ENCODE results near the gene CSMD2. TPM values are rescaled to one million over a fixed set of nuclear protein-coding genes. Genes with fewer than 3 reads are reported as not detected.

The CSMD2 gene
- total RNA-seq, 1 experiment from 2014 or later, result 0.22 TPM

GRCh38 chr1:33791251-33791650 lies 373.8 kb downstream of the CSMD2 start:
- no TSS peak for BruUV-seq (replicated peaks)
- H3K27ac ChIP-seq (ENCODE audit: low read depth, low read length), result no peak overlapping the region
- no peak overlapping the region for H3K4me3 ChIP-seq (replicated peaks in 1 of 2; ENCODE audit: low read depth in 1 of 2, low read length in 2 of 2)
- ChIA-PET RAD21 (ENCODE audit: low non-redundant PET in 1 of 2, low total read pairs in 2 of 2, uncharacterized antibody in 2 of 2, unreplicated experiment in 2 of 2) (no interaction called here), POLR2A (no interaction called here), CTCF (no interaction called here)
- H3K36me3 ChIP-seq (ENCODE audit: control insufficient read depth in 1 of 2, insufficient read depth in 2 of 2, low read length in 2 of 2), result no peaks in the 10 kb centered on the region
- no peaks in the 10 kb centered on the region for H3K9me3 ChIP-seq (ENCODE audit: control insufficient read depth in 1 of 2, insufficient read depth in 1 of 2, low read depth in 1 of 2, low read length in 2 of 2)
- no peak for DNase-seq (ENCODE audit: low read depth, low spot score)
- TF ChIP-seq CBX3 (IDR thresholded peaks at IDR 0.05; ENCODE audit: low read depth) (no peak), ELF1 (IDR thresholded peaks at IDR 0.05; ENCODE audit: borderline replicate concordance, low read depth) (no peak)
- H3K79me2 ChIP-seq (ENCODE audit: insufficient read depth, low read length), result no peaks in the 10 kb centered on the region
- intact Hi-C loops (cut with micrococcal nuclease), result no loop called here
- no peaks in the 10 kb centered on the region for H4K20me1 ChIP-seq (ENCODE audit: insufficient read depth)
- H3K4me1 ChIP-seq (ENCODE audit: control insufficient read depth in 1 of 2, insufficient read depth in 2 of 2, low read length in 2 of 2), result no peaks in the 10 kb centered on the region
- 0 out of 2 replicates have a peak, but pooled peaks cover 3% of the 10 kb centered on the region for H3K27me3 ChIP-seq (ENCODE audit: insufficient read depth, low read length)
- ATAC-seq, result no peak
- H2AFZ ChIP-seq (ENCODE audit: low read depth, low read length, poor library complexity, severe bottlenecking), result no peak overlapping the region
- H3K9me2 ChIP-seq (ENCODE audit: insufficient read depth), result no peaks in the 10 kb centered on the region
- no peak overlapping the region for H3K4me2 ChIP-seq (ENCODE audit: low read length)
- no peak overlapping the region for H3K9ac ChIP-seq (ENCODE audit: low read length)

- BruUV-seq (replicated peaks), result no TSS peak
- POLR2A ChIA-PET, result no interaction called here
- TF ChIP-seq CTCF (IDR thresholded peaks at IDR 0.05 in 2 of 3, conservative IDR thresholded peaks at IDR 0.05 in 1 of 3; ENCODE audit: borderline replicate concordance in 1 of 3, insufficient read depth in 1 of 3, low read depth in 2 of 3, low read length in 2 of 3) (no peak), POLR2AphosphoS5 (IDR thresholded peaks at IDR 0.05; ENCODE audit: low read depth, low read length) (no peak), RAD21 (IDR thresholded peaks at IDR 0.05; ENCODE audit: low read depth) (no peak), SRF (IDR thresholded peaks at IDR 0.05; ENCODE audit: low read depth) (no peak), JUND (IDR thresholded peaks at IDR 0.05) (no peak), EZH2phosphoT487 (IDR thresholded peaks at IDR 0.05; ENCODE audit: borderline replicate concordance) (no peak), SIN3A (IDR thresholded peaks at IDR 0.05; ENCODE audit: low read depth) (no peak), POLR2A (IDR thresholded peaks at IDR 0.05; ENCODE audit: borderline replicate concordance, extremely low read depth, insufficient read depth, insufficient read length) (no peak), CBX3 (IDR thresholded peaks at IDR 0.05; ENCODE audit: low read depth) (no peak), ZBTB33 (IDR thresholded peaks at IDR 0.05; ENCODE audit: extremely low read depth, insufficient replicate concordance, low read length) (no peak), YY1 (IDR thresholded peaks at IDR 0.05; ENCODE audit: extremely low read depth, insufficient replicate concordance, low read depth, low read length) (no peak), ATF3 (IDR thresholded peaks at IDR 0.05) (no peak), FOSL1 (IDR thresholded peaks at IDR 0.05; ENCODE audit: low read depth) (no peak), SP1 (IDR thresholded peaks at IDR 0.05; ENCODE audit: low read depth) (no peak), ZFX (IDR thresholded peaks at IDR 0.05) (no peak)
- intact Hi-C loops (cut with micrococcal nuclease), result no loop called here
- Histone ChIP-seq H3K27me3 (ENCODE audit: insufficient read depth, low read length) (peaks cover 8% of the 10 kb centered on the region), H2AFZ (ENCODE audit: low read depth, low read length, poor library complexity, severe bottlenecking) (no peak overlapping the region), H4K20me1 (ENCODE audit: insufficient read depth) (no peaks in the 10 kb centered on the region), H3K4me1 (ENCODE audit: control insufficient read depth in 1 of 2, insufficient read depth in 2 of 2, low read length in 2 of 2) (no peaks in the 10 kb centered on the region), H3K36me3 (ENCODE audit: control insufficient read depth in 1 of 2, insufficient read depth in 2 of 2, low read length in 2 of 2) (no peaks in the 10 kb centered on the region), H3K79me2 (ENCODE audit: insufficient read depth, low read length) (no peaks in the 10 kb centered on the region), H3K4me2 (ENCODE audit: low read length) (no peak overlapping the region), H3K27ac (ENCODE audit: low read depth, low read length) (no peak overlapping the region), H3K9ac (ENCODE audit: low read length) (no peak overlapping the region), H3K9me3 (ENCODE audit: control insufficient read depth in 1 of 2, insufficient read depth in 1 of 2, low read depth in 1 of 2, low read length in 2 of 2) (no peaks in the 10 kb centered on the region), H3K4me3 (replicated peaks in 1 of 2; ENCODE audit: low read depth in 1 of 2, low read length in 2 of 2) (no peak overlapping the region), H3K9me2 (ENCODE audit: insufficient read depth) (no peaks in the 10 kb centered on the region)
- ATAC-seq (no peak), DNase-seq (ENCODE audit: low read depth, low spot score) (no peak)
- RAD21 ChIA-PET (ENCODE audit: low non-redundant PET in 1 of 2, low total read pairs in 2 of 2, uncharacterized antibody in 2 of 2, unreplicated experiment in 2 of 2), result no interaction called here
- CTCF ChIA-PET, result interaction anchor here (1.1 kb wide), 1 partner anchor 10 kb away, joined by 4 read pairs; no protein-coding TSS in a partner anchor
These were observed 374.5 kb downstream of the CSMD2 start for GRCh38 chr1:33790577-33790976.
